ENCODE measurements around the gene OLFM1. TPM values are rescaled to one million over a fixed set of nuclear protein-coding genes. Genes with fewer than 3 reads are reported as not detected.
A peak's percentile ranks its signal among the peaks of the same experiment; 100 is the strongest.

The OLFM1 gene
- total and polyA plus RNA-seq, 5 experiments from 2014 or later: not detected

GRCh38 chr9:135081731-135082130 is 5.7 kb upstream of the OLFM1 start:
- POLR2A ChIA-PET: no interaction called here
- ATAC-seq (no peak), DNase-seq (peak in 1 of 10 donors; percentile 56)
- H3K4me1 Mint-ChIP-seq: peaks cover 0 to 9% (median 6%) of the 10 kb centered on the region in 4 donors
- no peaks in the 10 kb centered on the region for H3K9me3 Mint-ChIP-seq
- no peak overlapping the region for H3K27ac Mint-ChIP-seq
- no peaks in the 10 kb centered on the region for H3K36me3 Mint-ChIP-seq
- H3K27me3 Mint-ChIP-seq: peaks cover 17 to 58% (median 52%) of the 10 kb centered on the region in 5 donors
- no peak overlapping the region for H3K4me3 Mint-ChIP-seq

GRCh38 chr9:135082536-135082935 is 4.9 kb upstream of the OLFM1 start:
- Mint-ChIP-seq H3K27me3 (peaks cover 15 to 53% (median 46%) of the 10 kb centered on the region in 5 donors), H3K9me3 (no peaks in the 10 kb centered on the region), H3K27ac (no peak overlapping the region), H3K4me1 (peaks cover 0 to 9% (median 6%) of the 10 kb centered on the region in 4 donors), H3K36me3 (no peaks in the 10 kb centered on the region), H3K4me3 (no peak overlapping the region)
- ATAC-seq (no peak), DNase-seq (peak in 1 of 10 donors; percentile 18)
- POLR2A ChIA-PET: no interaction called here

GRCh38 chr9:135083241-135083810 is 4.1 kb upstream of the OLFM1 start:
- peak in 1 of 10 donors; percentile 18 for DNase-seq
- H3K4me1 Mint-ChIP-seq: peaks cover 0 to 9% (median 6%) of the 10 kb centered on the region in 4 donors
- H3K36me3 Mint-ChIP-seq: no peaks in the 10 kb centered on the region
- no peak overlapping the region for H3K4me3 Mint-ChIP-seq
- H3K27ac Mint-ChIP-seq: no peak overlapping the region
- peaks cover 13 to 46% (median 41%) of the 10 kb centered on the region in 5 donors for H3K27me3 Mint-ChIP-seq
- ATAC-seq: no peak
- H3K9me3 Mint-ChIP-seq: no peaks in the 10 kb centered on the region
- POLR2A ChIA-PET: no interaction called here

GRCh38 chr9:135083831-135084230 is 3.6 kb upstream of the OLFM1 start:
- Mint-ChIP-seq H3K27me3 (peaks cover 13 to 46% (median 37%) of the 10 kb centered on the region in 5 donors), H3K9me3 (no peaks in the 10 kb centered on the region), H3K27ac (no peak overlapping the region), H3K4me3 (no peak overlapping the region), H3K4me1 (peaks cover 0 to 9% (median 6%) of the 10 kb centered on the region in 4 donors), H3K36me3 (no peaks in the 10 kb centered on the region)
- POLR2A ChIA-PET: no interaction called here
- ATAC-seq (no peak), DNase-seq (peak in 1 of 10 donors; percentile 52)

- POLR2A ChIA-PET: no interaction called here
- H3K4me1 Mint-ChIP-seq: peaks cover 0 to 9% (median 6%) of the 10 kb centered on the region in 4 donors
- H3K36me3 Mint-ChIP-seq: no peaks in the 10 kb centered on the region
- no peak overlapping the region for H3K27ac Mint-ChIP-seq
- ATAC-seq: no peak
- no peak overlapping the region for H3K4me3 Mint-ChIP-seq
- no peak for DNase-seq
- peaks cover 13 to 47% (median 34%) of the 10 kb centered on the region in 5 donors for H3K27me3 Mint-ChIP-seq
- H3K9me3 Mint-ChIP-seq: no peaks in the 10 kb centered on the region
Observed at GRCh38 chr9:135084262-135084661, 3.2 kb upstream of the OLFM1 start.

- Mint-ChIP-seq H3K27me3 (peaks cover 14 to 53% (median 33%) of the 10 kb centered on the region in 5 donors), H3K36me3 (no peaks in the 10 kb centered on the region), H3K9me3 (no peaks in the 10 kb centered on the region), H3K4me1 (peaks cover 0 to 9% (median 6%) of the 10 kb centered on the region in 4 donors), H3K4me3 (no peak overlapping the region), H3K27ac (no peak overlapping the region)
- no peak for DNase-seq
- POLR2A ChIA-PET: no interaction called here
- no peak for ATAC-seq
Observed at GRCh38 chr9:135084881-135085760, 2.3 kb upstream of the OLFM1 start.

GRCh38 chr9:135085830-135086546 is 1.5 kb upstream of the OLFM1 start:
- peaks cover 0 to 9% (median 6%) of the 10 kb centered on the region in 4 donors for H3K4me1 Mint-ChIP-seq
- no peak for ATAC-seq
- no peak overlapping the region for H3K27ac Mint-ChIP-seq
- H3K36me3 Mint-ChIP-seq: no peaks in the 10 kb centered on the region
- no peak for DNase-seq
- POLR2A ChIA-PET: no interaction called here
- H3K9me3 Mint-ChIP-seq: peaks cover 0 to under 1% (median 0%) of the 10 kb centered on the region in 9 donors
- peaks cover 14 to 60% (median 38%) of the 10 kb centered on the region in 5 donors for H3K27me3 Mint-ChIP-seq
- peak overlapping the region in 6 of 10 donors; percentile 16 to 63 (median 35) for H3K4me3 Mint-ChIP-seq

- DNase-seq: no peak
- Mint-ChIP-seq H3K9me3 (peaks cover 0 to 9% (median 0%) of the 10 kb centered on the region in 9 donors), H3K27me3 (peaks cover 20 to 66% (median 46%) of the 10 kb centered on the region in 5 donors), H3K4me1 (peaks cover 0 to 9% (median 7%) of the 10 kb centered on the region in 4 donors), H3K36me3 (peaks cover 0 to 2% (median 0%) of the 10 kb centered on the region in 3 donors), H3K4me3 (peak overlapping the region in 2 of 10 donors; percentile 23 to 26), H3K27ac (no peak overlapping the region)
- POLR2A ChIA-PET: no interaction called here
- no peak for ATAC-seq
Observed at GRCh38 chr9:135086597-135087488, 625 bp upstream of the OLFM1 start.

- ATAC-seq: no peak
- POLR2A ChIA-PET: no interaction called here
- Mint-ChIP-seq H3K4me1 (peaks cover 0 to 9% (median 7%) of the 10 kb centered on the region in 4 donors), H3K27me3 (peaks cover 20 to 66% (median 52%) of the 10 kb centered on the region in 5 donors), H3K36me3 (peaks cover 0 to 2% (median 0%) of the 10 kb centered on the region in 3 donors), H3K9me3 (peaks cover 0 to 11% (median 0%) of the 10 kb centered on the region in 9 donors), H3K4me3 (no peak overlapping the region), H3K27ac (no peak overlapping the region)
- DNase-seq: no peak
Observed at GRCh38 chr9:135087899-135088347, 455 bp downstream of the OLFM1 start.

GRCh38 chr9:135088348-135088978 is 995 bp downstream of the OLFM1 start:
- Mint-ChIP-seq H3K4me3 (peak overlapping the region in 1 of 10 donors; percentile 31), H3K27me3 (peaks cover 23 to 66% (median 54%) of the 10 kb centered on the region in 5 donors), H3K9me3 (peaks cover 0 to 11% (median 0%) of the 10 kb centered on the region in 9 donors), H3K4me1 (peaks cover 0 to 9% (median 7%) of the 10 kb centered on the region in 4 donors), H3K27ac (no peak overlapping the region), H3K36me3 (peaks cover 0 to 2% (median 0%) of the 10 kb centered on the region in 3 donors)
- ATAC-seq (no peak), DNase-seq (no peak)
- POLR2A ChIA-PET: no interaction called here

- no peak for ATAC-seq
- H3K27me3 Mint-ChIP-seq: peaks cover 24 to 70% (median 51%) of the 10 kb centered on the region in 5 donors
- peaks cover 0 to 11% (median 0%) of the 10 kb centered on the region in 9 donors for H3K9me3 Mint-ChIP-seq
- no peak for DNase-seq
- POLR2A ChIA-PET: no interaction called here
- peaks cover 0 to 9% (median 7%) of the 10 kb centered on the region in 4 donors for H3K4me1 Mint-ChIP-seq
- no peak overlapping the region for H3K27ac Mint-ChIP-seq
- H3K36me3 Mint-ChIP-seq: peaks cover 0 to 2% (median 0%) of the 10 kb centered on the region in 3 donors
- H3K4me3 Mint-ChIP-seq: peak overlapping the region in 2 of 10 donors; percentile 31 to 41
Observed at GRCh38 chr9:135088979-135089847, 1.7 kb downstream of the OLFM1 start.

All from naive thymus-derived CD8-positive, alpha-beta T cell (primary cell).